DMS114 treated with DMSO at 0.1 percent for 48 hours (cell line): ENCODE results near the gene ANKMY1.
"Not testable (repeated sequence)": the region's sequence is repeated elsewhere in the genome, so short reads cannot be mapped to it uniquely, and the experiment has no call there.

Source experiments
- DNase-seq: peaks from one replicate; lab custom pipeline; 2025; ENCODE audit not compliant: unreplicated experiment; lab: John Stamatoyannopoulos, UW

The ANKMY1 gene

DNA sequence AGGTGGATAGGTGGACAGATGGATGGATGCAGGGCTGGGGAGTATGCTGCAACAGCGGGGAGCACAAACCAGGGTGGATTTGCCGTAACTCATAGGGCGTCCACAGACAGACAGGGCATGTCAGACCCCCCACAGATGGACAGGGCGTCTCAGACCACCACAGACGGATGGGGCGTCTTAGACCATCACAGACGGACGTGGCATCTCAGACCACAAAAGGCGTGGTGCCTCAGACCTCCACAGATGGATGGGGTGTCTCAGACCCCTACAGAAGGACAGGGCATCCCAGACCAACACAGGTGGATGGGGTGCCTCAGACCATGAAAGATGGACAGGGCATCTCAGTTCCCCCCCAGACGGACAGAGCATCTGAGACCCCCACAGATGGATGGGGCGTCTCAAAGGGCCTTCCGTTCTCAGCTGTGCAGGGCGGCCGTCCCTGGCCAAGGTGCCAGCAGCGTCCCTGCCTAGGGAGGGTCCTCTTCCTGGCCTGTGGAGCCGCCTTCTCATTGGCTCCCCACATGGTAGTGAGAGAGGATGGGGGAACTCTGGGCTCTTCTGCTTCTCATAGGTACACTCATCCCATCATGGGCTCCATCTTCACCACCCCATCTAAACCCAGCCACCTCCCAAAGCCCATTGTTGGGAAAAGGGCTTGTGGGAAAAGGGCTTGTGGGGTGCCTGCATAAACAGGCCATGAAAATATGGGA lies 2.1 kb downstream of the ANKMY1 start:
- no peak for DNase-seq

DNA sequence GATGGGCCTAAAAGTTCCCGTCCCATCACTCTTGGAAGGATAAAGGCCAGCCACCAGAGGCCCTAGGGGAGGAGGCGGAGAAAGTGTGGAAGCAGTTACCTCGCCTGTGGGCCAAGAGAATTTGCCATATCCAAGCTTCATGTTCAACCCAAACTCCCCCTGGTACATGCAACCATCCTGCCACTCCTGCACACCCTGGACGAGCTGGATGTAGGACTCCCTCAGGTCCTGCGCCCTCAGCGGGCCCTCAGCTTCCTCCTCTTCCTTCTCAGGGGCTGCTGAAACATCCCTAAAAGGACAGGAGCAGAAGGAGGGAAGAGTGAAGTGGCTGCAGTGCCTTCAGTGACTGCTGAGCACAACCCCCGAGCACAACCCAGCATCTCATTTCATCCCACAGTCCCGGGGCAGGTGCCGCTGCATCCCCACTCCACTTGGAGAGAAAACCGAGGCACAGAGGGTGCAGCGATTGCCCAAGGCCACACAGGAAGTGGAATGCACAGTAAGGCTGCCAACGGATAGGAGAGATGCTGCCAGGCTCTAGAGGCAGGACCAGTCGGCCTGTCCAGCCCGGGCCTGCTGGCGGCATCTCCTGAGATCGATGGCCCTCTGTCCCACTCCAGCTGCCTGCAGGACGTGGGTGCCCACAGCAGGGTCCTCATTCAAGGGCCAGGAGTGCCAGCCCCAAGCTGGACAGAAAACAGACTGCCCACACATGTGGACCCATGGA lies 2.9 kb downstream of the ANKMY1 start:
- no peak for DNase-seq

DNA sequence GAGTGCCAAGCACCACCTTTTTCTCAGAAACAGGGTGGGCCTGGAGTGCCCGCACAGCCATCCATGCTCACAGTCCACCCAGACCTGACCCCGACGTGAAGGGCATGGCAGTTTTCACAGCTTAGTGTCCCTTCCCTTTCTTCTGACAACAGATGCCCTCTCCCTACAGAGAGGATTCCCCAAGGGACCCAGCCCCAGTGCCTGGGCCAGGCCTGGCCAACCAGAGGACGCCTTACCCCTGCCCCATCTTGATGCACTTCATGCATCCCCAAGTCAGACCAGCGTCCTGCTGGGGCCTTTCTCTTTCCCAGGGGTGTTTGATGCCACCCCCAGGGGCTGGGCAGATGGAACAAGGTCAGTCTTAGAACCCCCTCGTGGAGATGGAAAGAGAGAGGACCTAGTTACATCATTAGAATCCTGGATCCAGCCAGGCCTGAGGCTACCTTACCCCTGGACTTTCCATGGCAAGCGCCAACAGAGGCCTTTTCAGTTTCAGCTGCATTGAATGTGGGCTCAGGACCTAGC lies 3.8 kb downstream of the ANKMY1 start:
- DNase-seq = no peak

DNA sequence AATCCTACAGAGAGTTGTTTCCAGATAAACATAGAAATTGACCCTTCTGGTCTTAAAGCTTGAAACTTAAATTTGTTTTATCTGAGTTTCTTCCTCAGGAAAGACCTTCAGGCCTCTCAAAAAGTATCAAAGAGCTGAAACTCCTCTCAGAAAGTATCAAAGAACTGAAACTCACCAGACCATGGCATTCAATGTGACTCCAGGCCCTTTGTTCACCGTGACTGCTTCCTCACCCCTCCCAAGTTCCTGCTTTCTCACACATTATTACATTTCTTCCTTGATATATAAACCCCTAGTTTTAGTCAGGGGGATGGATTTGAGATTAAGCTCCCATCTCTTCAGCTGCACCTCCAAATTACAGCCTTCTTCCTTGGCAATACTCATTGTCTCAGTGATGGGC lies 6.0 kb downstream of the ANKMY1 start:
- DNase-seq = no peak

DNA sequence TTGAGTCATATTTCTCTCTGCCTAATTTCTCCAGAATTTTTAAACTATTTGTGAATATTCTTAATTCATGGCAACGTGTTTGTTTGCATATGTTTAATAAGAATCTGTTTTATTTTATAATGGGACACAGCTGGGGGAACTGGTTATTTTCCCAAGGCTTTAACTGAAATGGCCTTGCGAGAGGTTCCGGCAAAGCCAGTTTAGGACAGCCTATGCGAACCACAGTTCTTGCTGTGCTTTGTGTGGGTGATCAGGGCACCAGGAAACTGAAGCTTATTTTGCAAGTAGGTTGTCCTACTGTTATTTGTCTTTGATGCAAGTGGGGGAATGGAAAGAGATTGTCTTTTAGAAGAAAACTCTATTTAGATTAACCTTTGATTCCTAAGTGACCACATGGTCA lies 6.5 kb downstream of the ANKMY1 start:
- no peak for DNase-seq

DNA sequence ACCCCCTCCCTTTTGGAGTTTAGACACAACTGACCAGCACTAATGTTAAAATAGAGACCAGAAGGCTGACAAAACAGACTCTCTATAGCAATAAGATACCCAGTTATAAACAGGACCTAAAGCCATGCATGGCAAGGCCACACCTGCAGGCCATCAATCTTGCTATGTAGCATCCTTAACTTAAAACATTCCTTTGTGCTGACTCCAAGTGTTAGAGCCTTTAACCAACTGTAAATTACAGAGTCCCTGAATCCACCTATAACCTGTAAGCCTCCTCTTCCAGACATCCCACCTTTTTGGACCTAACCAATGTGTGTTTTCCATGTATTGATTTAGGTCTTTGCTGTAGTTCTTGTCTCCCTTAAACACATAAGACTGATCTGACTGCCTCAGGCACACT lies 17.9 kb downstream of the ANKMY1 start:
- no peak for DNase-seq

DNA sequence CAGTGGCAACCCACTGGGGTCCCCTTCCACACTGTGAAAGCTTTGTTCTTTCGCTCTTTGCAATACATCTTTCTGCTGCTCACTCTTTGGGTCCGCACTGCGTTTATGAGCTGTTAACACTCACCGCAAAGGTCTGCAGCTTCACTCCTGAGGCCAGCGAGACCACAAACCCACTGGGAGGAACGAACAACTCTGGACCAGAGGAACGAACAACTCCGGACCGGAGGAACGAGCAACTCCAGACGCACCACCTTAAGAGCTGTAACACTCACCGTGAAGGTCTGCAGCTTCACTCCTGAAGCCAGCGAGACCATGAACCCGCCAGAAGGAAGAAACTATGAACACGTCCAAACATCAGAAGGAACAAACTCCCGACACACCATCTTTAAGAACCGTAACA lies 18.7 kb downstream of the ANKMY1 start:
- DNase-seq = not testable (repeated sequence)

DNA sequence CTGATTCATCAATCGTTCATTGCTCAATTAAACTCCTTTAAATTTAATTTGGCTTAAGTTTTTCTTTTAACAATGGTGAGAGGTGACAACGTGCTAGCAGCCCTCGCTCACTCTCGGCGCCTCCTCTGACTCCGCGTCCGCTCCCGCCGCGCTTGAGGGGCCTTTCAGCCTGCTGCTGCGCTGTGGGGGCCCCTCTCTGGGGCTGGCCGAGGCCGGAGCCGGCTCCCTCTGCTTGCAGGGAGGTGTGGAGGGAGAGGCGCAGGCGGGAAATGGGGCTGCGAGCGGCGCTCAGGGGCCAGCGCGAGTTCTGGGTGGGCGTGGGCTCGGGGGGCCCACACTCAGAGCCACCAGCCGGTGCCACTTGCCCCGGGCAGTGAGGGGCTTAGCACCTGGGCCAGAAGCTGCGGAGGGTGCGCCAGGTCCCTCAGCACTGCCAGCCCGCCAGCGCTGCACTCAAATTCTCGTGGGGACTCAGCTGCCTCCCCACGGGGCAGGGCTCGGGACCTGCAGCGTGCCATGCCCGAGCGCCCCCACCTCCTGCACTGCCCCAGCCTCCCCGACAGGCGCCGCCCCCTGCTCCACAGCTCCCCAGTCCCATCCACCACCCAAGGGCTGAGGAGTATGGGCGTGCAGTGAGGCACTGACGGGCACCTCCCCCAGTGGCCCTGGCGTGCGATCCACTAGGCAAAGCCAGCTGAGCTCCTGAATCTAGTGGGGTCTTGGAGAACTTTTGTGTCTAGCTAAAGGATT lies 19.6 kb downstream of the ANKMY1 start:
- no peak for DNase-seq

DNA sequence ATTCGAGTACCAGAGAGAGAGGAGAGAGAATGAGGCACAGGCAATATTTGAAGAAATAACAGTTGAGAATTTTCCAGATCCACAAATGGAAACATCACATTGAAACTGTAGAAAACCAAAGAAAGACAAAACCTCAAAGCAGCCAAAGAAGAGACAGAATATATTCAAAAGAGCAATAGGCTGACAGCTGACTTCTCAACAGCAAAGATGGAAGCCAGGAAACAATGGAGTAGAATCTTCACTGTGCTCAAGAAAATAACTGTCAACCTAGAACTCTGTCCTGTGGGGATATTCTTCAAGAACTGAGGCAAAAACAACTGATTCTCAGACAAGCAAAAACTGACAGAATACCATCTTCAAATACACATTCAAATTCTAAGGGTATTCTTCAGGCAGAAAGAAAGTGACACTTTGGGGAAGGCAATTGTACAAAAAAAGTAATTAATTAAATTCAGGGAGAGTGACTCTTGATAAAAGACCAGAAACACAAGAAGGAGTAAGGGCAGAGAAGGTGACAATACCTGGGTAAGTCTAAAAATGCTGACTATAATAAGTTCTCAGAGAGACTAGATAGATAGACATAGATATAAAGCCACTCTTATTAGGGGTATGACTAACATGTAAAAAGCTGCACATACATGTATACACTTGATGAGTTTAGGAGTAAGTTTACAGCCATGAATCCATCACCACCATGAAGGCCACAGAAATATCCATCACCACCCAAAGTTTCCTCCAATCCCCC lies 25.6 kb downstream of the ANKMY1 start:
- DNase-seq = peak; percentile 4

DNA sequence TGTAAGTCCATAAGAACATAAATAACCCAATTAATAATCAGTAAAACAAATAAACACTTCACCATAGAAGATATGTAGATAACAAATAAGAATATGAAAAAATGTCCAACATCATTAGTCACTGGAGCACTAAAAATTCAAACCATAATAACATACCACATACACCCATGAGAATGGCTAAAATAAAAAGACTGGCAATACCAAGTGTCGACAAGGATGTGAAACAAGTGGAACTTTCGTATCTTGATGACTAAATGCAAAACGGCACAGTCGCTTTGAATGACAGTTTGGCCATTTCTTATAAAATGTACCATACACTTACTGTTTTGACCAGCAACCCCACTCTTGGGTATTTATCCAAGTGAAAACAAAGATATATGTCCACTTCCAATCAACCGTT lies 26.8 kb downstream of the ANKMY1 start:
- no peak for DNase-seq

DNA sequence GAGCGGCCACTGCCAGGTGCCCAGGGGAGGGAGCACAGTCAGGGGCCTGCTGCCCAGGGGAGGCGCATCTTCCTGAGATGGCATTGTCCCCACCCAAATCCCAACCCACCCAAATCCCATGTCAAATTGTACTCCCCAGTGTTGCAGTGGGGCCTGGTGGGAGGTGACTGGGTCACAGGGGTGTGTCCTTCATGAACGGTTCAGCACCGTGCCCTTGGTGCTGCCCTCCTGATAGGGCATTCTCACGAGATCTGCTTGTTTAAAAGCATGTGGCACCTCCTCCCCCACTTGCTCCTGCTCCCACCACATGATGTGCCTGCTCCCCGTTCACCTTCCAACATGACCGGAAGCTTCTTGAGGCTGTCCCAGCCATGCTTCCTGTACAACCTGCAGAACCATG lies 27.6 kb downstream of the ANKMY1 start:
- DNase-seq = no peak

DNA sequence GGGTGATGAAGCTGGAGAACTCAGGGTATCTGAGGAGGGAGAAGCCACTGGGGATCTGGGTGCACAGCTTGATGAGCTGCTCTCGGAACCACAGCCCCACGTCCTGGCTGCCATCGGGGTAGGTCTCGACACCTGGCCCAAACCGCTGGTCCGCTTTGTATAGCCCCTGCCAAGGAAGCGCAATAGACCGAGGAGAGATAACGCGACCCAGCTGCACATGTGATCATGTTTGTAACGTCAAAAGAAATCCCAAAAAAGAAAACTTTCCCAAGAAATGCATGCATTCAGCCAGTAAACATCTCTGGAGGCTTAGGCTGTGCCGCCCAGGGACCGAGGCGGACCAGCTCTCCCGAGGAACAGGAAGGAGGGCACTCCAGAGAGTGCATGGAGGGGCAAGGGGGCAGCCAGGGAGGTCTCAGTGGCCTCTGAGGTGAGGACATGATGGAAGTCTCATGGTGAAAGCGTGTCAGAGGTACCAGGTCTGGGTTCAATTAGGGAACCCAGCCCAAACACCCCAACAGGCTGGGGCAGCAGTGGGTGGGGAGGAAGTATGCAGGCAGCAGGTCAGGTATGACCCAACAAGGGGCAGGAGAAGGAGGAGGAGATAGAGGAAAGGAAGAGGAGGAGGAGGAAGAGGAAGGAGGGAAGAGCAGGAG lies 28.3 kb downstream of the ANKMY1 start:
- DNase-seq = no peak

DNA sequence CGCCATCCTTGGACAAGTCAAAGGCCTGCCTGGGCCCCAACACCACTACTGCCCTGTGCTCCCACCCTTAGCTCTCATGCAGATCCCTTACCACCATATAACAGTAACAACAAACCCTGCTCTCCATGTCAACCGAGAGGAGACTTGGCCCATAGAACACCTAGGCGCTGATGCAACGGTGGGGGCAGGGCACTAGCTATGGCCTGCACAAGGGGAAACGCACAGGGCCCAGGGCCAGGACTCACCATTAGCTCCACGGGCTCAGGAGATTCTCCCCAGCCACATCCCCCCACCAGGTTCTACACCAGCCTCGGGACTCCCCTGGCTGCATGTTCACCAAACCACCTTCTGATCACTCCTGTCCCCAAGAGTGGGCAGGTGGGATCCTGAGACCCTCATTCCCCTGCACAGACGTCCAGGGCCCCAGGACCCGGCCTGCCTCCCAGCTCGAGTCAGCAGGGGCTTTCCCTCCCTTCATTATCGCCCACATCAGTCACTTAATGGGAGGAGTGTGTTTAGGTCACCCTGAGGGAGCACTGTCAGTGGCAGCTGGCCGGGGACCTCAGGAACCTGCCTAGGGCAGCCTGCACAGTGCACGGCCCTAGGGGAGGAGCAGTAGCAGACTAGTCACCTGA lies 29.3 kb downstream of the ANKMY1 start:
- DNase-seq = no peak

DNA sequence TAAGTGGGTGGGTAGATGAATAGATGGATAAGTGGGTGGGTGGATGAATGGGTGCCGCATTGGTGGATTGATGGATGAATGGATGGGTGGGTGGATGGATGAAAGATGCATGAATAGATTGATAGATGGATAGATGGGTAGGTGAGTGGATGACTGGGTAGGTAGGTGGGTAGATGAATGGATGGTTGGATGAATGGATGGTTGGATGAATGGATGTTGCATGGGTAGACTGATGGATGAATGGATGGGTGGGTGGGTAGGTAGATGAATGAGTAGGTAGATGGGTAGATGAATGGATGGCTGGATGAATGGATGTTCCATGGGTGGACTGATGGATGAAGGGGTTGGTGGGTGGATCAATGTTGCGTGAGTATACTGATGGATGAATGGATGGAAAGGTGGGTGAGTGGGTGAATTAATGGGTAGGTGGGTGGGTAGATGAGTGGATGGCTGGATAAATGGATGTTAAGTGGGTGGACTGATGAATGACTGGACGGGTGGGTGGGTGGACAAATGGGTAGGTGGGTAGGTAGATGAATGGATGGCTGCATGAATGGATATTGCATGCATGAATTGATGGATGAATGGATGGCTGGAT lies 30.5 kb downstream of the ANKMY1 start:
- DNase-seq = no peak

DNA sequence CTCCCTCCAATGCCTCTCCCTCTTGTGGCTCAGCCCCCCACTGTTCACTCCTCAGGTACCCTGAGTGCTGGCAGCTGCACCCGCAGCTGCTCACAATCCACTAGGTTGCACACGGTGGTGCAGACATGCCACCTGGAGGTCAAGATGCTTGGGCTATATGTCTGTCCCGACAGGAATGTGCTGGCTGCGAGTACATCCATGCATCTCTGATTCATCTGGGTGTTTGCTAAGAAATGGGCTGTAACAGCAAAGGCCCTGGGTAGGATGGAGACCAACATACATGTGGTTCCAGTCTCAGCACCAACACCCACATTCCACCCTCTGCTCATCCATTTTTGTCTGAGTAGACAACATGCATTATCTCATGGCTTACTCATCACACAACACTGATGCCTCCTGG lies 31.3 kb downstream of the ANKMY1 start:
- DNase-seq = no peak

DNA sequence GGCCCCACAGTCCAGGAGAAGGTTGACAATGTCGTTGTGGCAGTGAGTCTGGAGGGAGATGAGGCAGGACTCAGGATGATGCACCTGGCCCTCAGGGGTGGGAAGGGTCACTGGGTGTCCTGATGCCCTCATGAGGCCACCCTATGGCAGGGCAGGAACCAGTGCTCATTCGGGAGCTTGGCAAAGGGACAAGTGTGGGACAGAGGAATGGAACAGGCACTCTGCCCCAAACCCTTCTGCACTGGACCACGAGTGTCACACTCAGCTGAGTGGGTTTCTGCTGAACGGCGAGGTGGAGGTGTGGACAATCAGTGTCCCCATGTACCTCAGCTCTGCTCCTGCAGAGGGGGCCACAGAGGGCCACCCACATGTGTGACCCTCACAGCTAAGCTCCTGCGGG lies 32.0 kb downstream of the ANKMY1 start:
- no peak for DNase-seq

DNA sequence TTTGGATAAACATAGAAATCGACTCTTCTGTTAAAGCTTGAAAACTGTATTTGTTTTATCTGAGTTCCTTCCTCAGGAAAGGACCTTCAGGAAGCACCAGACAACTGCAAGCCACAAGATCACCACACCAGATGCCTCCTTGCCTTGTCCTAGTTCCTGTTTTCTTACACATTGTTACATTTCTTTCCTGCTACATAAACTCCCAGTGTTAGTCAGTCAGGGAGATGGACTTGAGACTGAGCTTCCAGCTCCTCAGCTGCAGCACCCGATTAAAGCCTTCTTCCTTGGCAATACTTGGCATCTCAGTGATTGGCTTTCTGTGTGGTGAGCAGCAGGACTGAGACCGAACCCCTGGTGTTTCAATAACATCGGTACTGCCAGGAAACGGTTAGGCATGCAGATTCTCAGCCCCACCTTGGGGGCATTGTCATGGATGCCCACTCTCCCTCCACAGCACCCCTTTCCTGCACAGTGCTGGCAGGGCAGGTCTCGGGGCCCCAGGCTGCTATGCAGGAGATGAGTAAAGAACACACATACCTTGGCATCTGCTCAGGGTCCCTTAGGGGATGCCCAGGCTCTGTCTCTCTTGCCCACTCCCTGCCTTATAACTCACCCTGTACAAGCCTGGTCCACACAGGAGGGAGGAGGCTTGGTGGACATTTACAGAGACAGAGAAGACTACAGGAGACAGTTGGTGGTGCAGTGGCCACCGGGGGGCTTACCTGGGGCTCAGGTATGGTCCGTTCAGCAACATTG lies 32.6 kb downstream of the ANKMY1 start:
- no peak for DNase-seq

DNA sequence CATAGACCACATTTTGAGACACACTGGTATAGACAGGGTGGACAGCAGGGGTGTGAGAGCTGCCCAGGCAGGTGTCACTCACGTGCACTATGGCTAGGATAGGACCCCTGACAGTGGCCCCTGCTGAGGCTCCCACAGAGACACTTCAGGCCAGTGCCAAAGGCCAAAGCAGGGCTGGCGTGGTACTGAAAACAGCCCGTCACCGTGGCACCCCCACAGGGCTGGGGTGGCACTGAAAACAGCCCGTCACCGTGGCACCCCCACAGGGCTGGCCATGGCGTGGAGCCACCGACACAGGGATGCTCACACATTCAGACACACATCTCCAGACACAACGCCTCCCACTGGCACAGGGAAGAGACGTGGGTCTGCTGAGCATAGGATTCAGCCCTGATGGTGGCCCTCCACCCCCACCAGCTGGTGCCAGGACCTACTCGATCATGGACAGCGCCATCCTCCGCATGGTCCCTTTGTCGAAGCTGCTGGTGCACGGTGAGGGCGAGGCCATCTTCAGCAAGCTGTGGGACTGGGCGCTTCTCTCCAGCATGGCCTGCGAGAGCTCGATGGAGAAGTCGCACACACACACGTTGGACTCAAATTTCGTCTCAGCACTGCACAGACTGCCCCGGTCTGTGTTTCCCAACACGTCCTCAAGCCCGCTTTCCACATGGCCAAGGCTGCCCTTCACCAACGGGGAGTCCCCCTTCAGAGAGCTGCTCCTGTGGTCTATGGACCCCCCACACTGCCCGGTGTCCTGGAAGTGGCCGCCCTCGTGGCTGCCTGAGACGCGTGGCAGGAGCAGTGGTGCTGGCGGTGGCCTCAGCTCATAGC lies 34.1 kb downstream of the ANKMY1 start:
- no peak for DNase-seq
